ENCODE results near the gene C9orf78. TPM values are rescaled to one million over a fixed set of nuclear protein-coding genes. Genes with fewer than 3 reads are reported as not detected.

Gene C9orf78
- total and polyA plus RNA-seq, 9 of the 15 experiments (the other 6 are each of a cell fraction or from before 2014, with no cell fraction given) = 94.6 to 266 (median 202) TPM

GRCh38 chr9:129802833-129803675 lies 32.0 kb downstream of the C9orf78 start, which contains the start of gene TOR1B (continued):
- TF ChIP-seq PPARD (CRISPR knock-in tag; IDR thresholded peaks at IDR 0.05) (no peak), ZNF143 (CRISPR knock-in tag; IDR thresholded peaks at IDR 0.05) (no peak), NR2F6 (CRISPR knock-in tag; IDR thresholded peaks at IDR 0.05) (no peak), PATZ1 (CRISPR knock-in tag; IDR thresholded peaks at IDR 0.05; ENCODE audit: borderline replicate concordance) (no peak), EWSR1 (IDR thresholded peaks at IDR 0.05; ENCODE audit: borderline replicate concordance, low read depth, partially characterized antibody) (no peak), FOXJ2 (tag; IDR thresholded peaks at IDR 0.05) (no peak), ZNF445 (CRISPR knock-in tag; IDR thresholded peaks at IDR 0.05; ENCODE audit: low read depth) (no peak), ZNF184 (CRISPR knock-in tag; IDR thresholded peaks at IDR 0.05) (no peak), HDAC8 (tag; IDR thresholded peaks at IDR 0.05) (no peak), ZNF280B (CRISPR knock-in tag; IDR thresholded peaks at IDR 0.05) (no peak), RBM39 (optimal IDR thresholded peaks at IDR 0.05; ENCODE audit: low read depth, low read length) (no peak), HIVEP1 (CRISPR knock-in tag; IDR thresholded peaks at IDR 0.05) (no peak), TSC22D4 (tag; IDR thresholded peaks at IDR 0.05) (no peak), HDAC2 (IDR thresholded peaks at IDR 0.05) (no peak), JUN (IDR thresholded peaks at IDR 0.05; ENCODE audit: borderline replicate concordance, low read depth, low read length) (peak; percentile 55; the same call in 1 of the 2 replicates), JUN (CRISPR knock-in tag; IDR thresholded peaks at IDR 0.05; ENCODE audit: borderline replicate concordance) (peak; percentile 66; the same call in 1 of the 2 replicates), MYNN (IDR thresholded peaks at IDR 0.05) (no peak), MYNN (CRISPR knock-in tag; IDR thresholded peaks at IDR 0.05) (no peak), TCF7 (IDR thresholded peaks at IDR 0.05; ENCODE audit: borderline replicate concordance) (peak; percentile 75; the same call in 1 of the 2 replicates), BCOR (IDR thresholded peaks at IDR 0.05) (no peak; the same call in 1 of the 2 replicates), NCOA1 (IDR thresholded peaks at IDR 0.05; ENCODE audit: low read depth) (peak; percentile 70; the same call in 1 of the 2 replicates), STAT5A (IDR thresholded peaks at IDR 0.05; ENCODE audit: borderline replicate concordance, low read length) (no peak), GTF2E2 (tag; IDR thresholded peaks at IDR 0.05) (no peak), KAT2B (IDR thresholded peaks at IDR 0.05; ENCODE audit: low read depth, low read length) (no peak), PHF8 (IDR thresholded peaks at IDR 0.05; ENCODE audit: borderline replicate concordance, low read length) (peak; percentile 93; the same call in 1 of the 2 replicates), ZNF766 (CRISPR knock-in tag; conservative IDR thresholded peaks at IDR 0.05) (0 out of 2 replicates have a peak, but pooled peaks have one; percentile 36), STAT5B (CRISPR knock-in tag; IDR thresholded peaks at IDR 0.05) (no peak), KHSRP (IDR thresholded peaks at IDR 0.05) (no peak), MTF1 (CRISPR knock-in tag; IDR thresholded peaks at IDR 0.05; ENCODE audit: borderline replicate concordance) (no peak)
